IMR-90 (cell line): ENCODE data around the gene USP25.

Experiments used
- CTCF ChIP-seq: conservative IDR thresholded peaks from 2 replicates; pipeline ENCODE4 v1.5.1; 2012; ENCODE audit warnings: mild to moderate bottlenecking, low read depth, low read length, improper control_type of control experiment
- RAD21 ChIP-seq: IDR thresholded peaks from 2 replicates; pipeline ENCODE4 v1.6.1; 2012; ENCODE audit warnings: low read length, improper control_type of control experiment
- RCOR1 ChIP-seq: IDR thresholded peaks from 2 replicates; pipeline ENCODE4 v1.6.1; 2012; ENCODE audit warnings: mild to moderate bottlenecking, low read length, improper control_type of control experiment; ENCODE audit not compliant: insufficient replicate concordance

GRCh38 chr21:15874615-15875014 lies 144.8 kb downstream of the USP25 start:
- TF ChIP-seq CTCF (no peak), RAD21 (no peak), RCOR1 (no peak)
